ENCODE measurements around the gene MAPK8. TPM values are rescaled to one million over a fixed set of nuclear protein-coding genes. Genes with fewer than 3 reads are reported as not detected.

MAPK8 gene
- total and polyA plus RNA-seq, 9 of the 15 experiments (the other 6 are each of a cell fraction or from before 2014, with no cell fraction given) = 6.4 to 159 (median 71.0) TPM

DNA sequence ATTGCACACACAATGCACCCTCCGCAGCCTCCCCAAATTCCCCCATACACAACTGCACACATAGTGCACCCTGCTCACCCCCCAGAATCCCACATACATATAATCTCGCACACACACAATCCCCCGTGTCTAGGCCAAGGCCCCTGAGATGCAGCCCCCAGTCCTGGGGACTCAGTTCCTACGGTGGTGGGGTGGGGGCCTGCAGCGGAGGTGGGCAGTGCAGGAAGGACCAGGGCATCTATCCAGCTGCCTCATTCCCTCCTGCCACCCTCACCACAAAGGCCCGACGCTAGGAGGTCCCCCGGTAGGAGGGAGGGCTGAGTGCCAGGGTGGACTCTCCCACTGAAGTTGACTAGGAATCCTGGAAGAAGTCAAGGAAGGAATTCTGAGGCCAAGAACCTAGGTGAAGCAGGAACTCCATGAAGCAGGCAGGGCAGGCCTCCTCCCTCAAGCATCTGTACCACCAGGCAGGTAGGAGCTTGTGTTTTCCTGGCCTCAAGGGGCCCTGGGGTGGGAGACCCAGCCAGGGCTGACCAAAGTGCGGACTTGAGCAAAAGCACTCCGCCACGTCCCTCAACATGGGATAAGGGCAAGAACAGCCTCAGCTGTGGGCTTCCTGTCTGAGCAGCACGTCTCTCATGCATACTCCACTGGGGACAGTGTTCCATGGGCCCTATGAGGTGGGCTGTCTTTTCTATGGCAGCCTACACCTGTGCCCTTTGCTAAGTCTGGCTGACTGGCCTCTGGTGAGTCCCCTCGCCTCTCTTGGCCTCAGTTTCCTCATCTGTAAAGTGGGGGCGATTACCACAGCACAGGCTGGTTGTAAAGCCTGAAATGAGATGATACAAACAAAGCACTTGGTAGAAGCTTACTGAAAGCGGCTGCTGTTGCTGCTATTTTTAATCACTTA lies 145.7 kb downstream of the MAPK8 start:
- H3K27ac ChIP-seq (ENCODE audit: extremely low read depth, low read depth, low read length) = no peak overlapping the region
- in situ Hi-C loops (cut with MboI) (no loop called here), intact Hi-C loops (cut with micrococcal nuclease) (no loop called here)
- H3K4me3 ChIP-seq = no peak overlapping the region
- WGBS (ENCODE audit: insufficient coverage, low coverage, missing lambda C conversion rate) = 84% methylated on average over 14 of the region's 15 CpGs
- POLR2A ChIA-PET = interaction anchor here (0.6 kb wide), 1 partner anchor 15 kb away, joined by 3 read pairs; no protein-coding TSS in a partner anchor
- no peak for ATAC-seq
- 0 out of 4 replicates have a peak overlapping the region, but pooled peaks of 1 of the 2 experiments have one; percentile 4 for H3K9ac ChIP-seq (ENCODE audit: insufficient read depth in 1 of 2, low read depth in 2 of 2, low read length in 2 of 2)
- H3K9me1 ChIP-seq (ENCODE audit: control insufficient read depth, insufficient read depth, low read length) = no peaks in the 10 kb centered on the region
- H3K79me2 ChIP-seq (ENCODE audit: control insufficient read depth, insufficient read depth, low read length) = peaks cover 8% of the 10 kb centered on the region; the same call in 1 of the 3 replicates
- no peaks in the 10 kb centered on the region for H4K20me1 ChIP-seq (replicated peaks; ENCODE audit: control insufficient read depth, insufficient read depth, low read length)
- H3K36me3 ChIP-seq (ENCODE audit: control insufficient read depth, insufficient read depth, low read length) = peaks cover 77% of the 10 kb centered on the region; the same call in 2 of the 3 replicates
- no peak overlapping the region for H3K4me2 ChIP-seq (ENCODE audit: insufficient read depth, low read length)
- no peaks in the 10 kb centered on the region for H3K9me3 ChIP-seq (replicated peaks; ENCODE audit: control insufficient read depth, insufficient read depth, low read depth, low read length)
- H3K4me1 ChIP-seq (replicated peaks in 1 of 2; ENCODE audit: control insufficient read depth in 2 of 2, insufficient read depth in 2 of 2, low read length in 2 of 2) = peaks cover 32 to 53% of the 10 kb centered on the region in 2 experiments
- no TSS peak for BruUV-seq (replicated peaks)
- no peaks in the 10 kb centered on the region for H3K27me3 ChIP-seq (ENCODE audit: control insufficient read depth in 2 of 2, insufficient read depth in 2 of 2, low read length in 2 of 2)
- H2AFZ ChIP-seq (ENCODE audit: low read depth, low read length) = no peak overlapping the region
- CTCF ChIA-PET (ENCODE audit: low intra/inter-chr PET ratio) = no interaction called here
- no peak for DNase-seq (ENCODE audit: extremely low read depth in 1 of 4, low spot score in 3 of 4)
- no peak for FAIRE-seq
- TF ChIP-seq ZNF707 (CRISPR knock-in tag; conservative IDR thresholded peaks at IDR 0.05) = no peak
- TF ChIP-seq GATAD2B (IDR thresholded peaks at IDR 0.05; ENCODE audit: borderline replicate concordance) = no peak
- TF ChIP-seq HDAC8 (tag; IDR thresholded peaks at IDR 0.05) = no peak
- no peak for TF ChIP-seq FOXA1 (IDR thresholded peaks at IDR 0.05; ENCODE audit: borderline replicate concordance)
- TF ChIP-seq XRCC4 (IDR thresholded peaks at IDR 0.05; ENCODE audit: extremely low read depth, insufficient read depth, insufficient read length) = no peak
- no peak for TF ChIP-seq CHD1 (IDR thresholded peaks at IDR 0.05; ENCODE audit: low read length)
- TF ChIP-seq GTF2E2 (tag; IDR thresholded peaks at IDR 0.05) = no peak
- TF ChIP-seq MYBL2 (IDR thresholded peaks at IDR 0.05; ENCODE audit: low read depth) = no peak
- TF ChIP-seq MYBL2 (CRISPR knock-in tag; IDR thresholded peaks at IDR 0.05; ENCODE audit: borderline replicate concordance) = no peak
- TF ChIP-seq MBD2 (IDR thresholded peaks at IDR 0.05; ENCODE audit: borderline replicate concordance, low read depth) = no peak
- no peak for TF ChIP-seq ZNF212 (CRISPR knock-in tag; IDR thresholded peaks at IDR 0.05)
- TF ChIP-seq PURB (CRISPR knock-in tag; IDR thresholded peaks at IDR 0.05; ENCODE audit: low read depth) = no peak
- TF ChIP-seq, protein P1, sequence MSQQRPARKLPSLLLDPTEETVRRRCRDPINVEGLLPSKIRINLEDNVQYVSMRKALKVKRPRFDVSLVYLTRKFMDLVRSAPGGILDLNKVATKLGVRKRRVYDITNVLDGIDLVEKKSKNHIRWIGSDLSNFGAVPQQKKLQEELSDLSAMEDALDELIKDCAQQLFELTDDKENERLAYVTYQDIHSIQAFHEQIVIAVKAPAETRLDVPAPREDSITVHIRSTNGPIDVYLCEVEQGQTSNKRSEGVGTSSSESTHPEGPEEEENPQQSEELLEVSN (IDR thresholded peaks at IDR 0.05; ENCODE audit: borderline replicate concordance in 1 of 2, extremely low read depth in 1 of 2, insufficient read depth in 1 of 2, insufficient read length in 1 of 2, low read depth in 1 of 2, low read length in 1 of 2, poor library complexity in 1 of 2, severe bottlenecking in 1 of 2) = no peak
- TF ChIP-seq, protein P2, sequence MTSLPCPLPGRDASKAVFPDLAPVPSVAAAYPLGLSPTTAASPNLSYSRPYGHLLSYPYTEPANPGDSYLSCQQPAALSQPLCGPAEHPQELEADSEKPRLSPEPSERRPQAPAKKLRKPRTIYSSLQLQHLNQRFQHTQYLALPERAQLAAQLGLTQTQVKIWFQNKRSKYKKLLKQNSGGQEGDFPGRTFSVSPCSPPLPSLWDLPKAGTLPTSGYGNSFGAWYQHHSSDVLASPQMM (CRISPR knock-in tag; IDR thresholded peaks at IDR 0.05) = no peak
- TF ChIP-seq ZNF253 (CRISPR knock-in tag; conservative IDR thresholded peaks at IDR 0.05) = no peak
- TF ChIP-seq, protein P3, sequence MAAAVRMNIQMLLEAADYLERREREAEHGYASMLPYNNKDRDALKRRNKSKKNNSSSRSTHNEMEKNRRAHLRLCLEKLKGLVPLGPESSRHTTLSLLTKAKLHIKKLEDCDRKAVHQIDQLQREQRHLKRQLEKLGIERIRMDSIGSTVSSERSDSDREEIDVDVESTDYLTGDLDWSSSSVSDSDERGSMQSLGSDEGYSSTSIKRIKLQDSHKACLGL (CRISPR knock-in tag; IDR thresholded peaks at IDR 0.05; ENCODE audit: borderline replicate concordance, poor library complexity, severe bottlenecking) = no peak
- no peak for TF ChIP-seq FOXJ3 (CRISPR knock-in tag; IDR thresholded peaks at IDR 0.05)
- TF ChIP-seq, protein P4, sequence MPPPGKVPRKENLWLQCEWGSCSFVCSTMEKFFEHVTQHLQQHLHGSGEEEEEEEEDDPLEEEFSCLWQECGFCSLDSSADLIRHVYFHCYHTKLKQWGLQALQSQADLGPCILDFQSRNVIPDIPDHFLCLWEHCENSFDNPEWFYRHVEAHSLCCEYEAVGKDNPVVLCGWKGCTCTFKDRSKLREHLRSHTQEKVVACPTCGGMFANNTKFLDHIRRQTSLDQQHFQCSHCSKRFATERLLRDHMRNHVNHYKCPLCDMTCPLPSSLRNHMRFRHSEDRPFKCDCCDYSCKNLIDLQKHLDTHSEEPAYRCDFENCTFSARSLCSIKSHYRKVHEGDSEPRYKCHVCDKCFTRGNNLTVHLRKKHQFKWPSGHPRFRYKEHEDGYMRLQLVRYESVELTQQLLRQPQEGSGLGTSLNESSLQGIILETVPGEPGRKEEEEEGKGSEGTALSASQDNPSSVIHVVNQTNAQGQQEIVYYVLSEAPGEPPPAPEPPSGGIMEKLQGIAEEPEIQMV (tag; conservative IDR thresholded peaks at IDR 0.05; ENCODE audit: low read depth) = no peak

Data from K562 (cell line).